NCI-H226 (cell line): ENCODE measurements around the gene PSMD2.

Source experiments
- DNase-seq: peaks from one replicate; pipeline ENCODE4 v3.0.0-alpha.2; 2015

Gene PSMD2

GRCh38 chr3:184283681-184284080 lies 15.4 kb upstream of the PSMD2 start:
- no peak for DNase-seq

DNA sequence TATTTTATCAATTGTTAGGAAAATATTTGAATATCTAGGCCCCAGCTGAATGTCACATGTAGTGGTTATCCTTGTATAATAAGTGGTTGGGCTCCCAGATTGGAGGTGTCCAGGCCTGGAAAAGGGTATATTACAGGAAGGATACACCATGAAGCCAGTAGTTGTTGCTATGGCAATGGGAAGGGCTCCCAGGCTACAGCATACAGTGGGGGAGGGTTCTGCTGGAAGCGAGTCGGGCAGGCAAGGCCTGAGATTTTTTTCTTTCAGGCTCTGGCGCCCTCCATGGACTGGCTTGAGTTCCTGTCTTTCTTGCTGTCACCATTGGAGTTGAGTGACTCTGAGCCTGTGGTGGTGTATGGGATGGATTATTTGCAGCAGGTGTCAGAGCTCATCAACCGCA lies 14.3 kb upstream of the PSMD2 start:
- peak; percentile 58 for DNase-seq

DNA sequence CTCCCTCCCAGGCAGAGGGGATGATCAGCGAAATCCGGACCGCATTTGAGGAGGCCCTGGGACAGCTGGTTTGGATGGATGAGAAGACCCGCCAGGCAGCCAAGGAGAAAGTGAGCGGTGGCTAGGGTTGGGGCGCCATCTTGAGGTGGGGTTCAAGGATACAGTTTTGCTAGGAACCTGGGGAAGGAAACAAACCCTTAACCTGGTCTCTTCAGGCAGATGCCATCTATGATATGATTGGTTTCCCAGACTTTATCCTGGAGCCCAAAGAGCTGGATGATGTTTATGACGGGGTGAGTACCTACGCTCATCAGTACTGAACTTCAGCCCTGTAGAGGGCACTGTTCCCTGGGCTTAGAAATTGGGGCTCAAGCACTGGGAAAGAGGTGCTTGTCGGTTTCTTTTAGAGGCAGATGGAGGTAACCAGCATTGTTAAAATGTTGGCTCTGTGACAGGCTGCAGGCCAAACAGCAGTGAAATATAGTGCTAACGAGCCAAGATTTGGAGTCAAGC lies 9.6 kb upstream of the PSMD2 start:
- peak; percentile 26 for DNase-seq

DNA sequence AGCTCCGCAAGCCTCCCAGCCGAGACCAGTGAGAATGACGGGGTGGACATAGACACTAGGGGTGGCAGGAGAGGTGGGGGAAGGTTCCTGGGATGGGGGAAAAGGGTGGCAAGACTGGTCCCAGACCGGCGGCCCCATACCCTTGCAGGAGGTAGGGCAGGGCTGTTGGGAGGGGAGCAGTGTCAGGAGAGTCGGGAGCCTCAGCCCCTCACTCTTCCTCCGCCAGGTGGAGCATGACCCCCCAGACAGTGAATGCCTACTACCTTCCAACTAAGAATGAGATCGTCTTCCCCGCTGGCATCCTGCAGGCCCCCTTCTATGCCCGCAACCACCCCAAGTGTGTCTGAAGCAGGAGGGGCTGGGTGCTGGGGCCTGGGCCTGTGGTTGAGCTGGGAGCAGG lies 8.7 kb upstream of the PSMD2 start:
- DNase-seq, result no peak

GRCh38 chr3:184291044-184291737 lies 7.8 kb upstream of the PSMD2 start:
- no peak for DNase-seq

DNA sequence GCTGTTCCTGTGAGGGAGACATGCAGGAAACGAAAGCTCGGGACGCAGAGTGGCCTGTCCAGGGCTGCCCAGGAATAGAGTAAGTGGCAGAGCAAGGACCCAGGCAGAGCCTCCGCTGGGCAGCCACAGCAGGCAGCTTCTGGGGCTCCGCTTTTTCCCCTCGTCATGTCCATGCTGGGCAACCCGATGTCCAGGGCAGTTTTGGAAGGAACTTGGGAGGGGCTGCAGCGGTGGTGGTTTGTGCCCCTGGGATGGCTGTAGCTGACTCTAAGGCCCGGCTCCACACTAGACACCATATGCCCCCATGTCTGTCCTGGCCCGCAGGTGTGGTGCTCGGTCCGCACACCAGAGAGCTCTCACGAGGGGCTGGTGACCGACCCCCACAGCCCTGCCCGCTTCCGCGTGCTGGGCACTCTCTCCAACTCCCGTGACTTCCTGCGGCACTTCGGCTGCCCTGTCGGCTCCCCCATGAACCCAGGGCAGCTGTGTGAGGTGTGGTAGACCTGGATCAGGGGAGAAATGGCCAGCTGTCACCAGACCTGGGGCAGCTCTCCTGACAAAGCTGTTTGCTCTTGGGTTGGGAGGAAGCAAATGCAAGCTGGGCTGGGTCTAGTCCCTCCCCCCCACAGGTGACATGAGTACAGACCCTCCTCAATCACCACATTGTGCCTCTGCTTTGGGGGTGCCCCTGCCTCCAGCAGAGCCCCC lies 7.1 kb upstream of the PSMD2 start:
- no peak for DNase-seq

DNA sequence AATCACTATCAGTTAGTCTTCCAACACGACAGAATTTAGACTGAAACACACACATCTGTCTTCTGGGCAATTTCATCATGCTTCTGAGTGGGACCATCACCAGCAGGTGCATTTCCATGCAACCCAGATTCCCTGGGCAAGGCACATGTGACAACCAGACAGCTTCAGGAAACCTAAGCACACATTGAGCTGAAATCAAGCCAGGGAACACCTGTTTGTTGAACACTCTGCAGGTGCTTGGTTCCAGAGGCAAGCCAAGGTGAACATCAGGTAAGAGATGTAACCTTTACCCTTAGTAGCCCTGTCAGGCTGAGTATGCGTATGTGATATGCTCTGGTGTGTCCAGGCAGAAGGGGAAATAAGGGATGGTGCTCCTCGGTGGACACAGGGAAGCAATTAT lies 3.3 kb upstream of the PSMD2 start:
- DNase-seq, result no peak

- no peak for DNase-seq
Measured at GRCh38 chr3:184296616-184297015, 2.4 kb upstream of the PSMD2 start.

- DNase-seq, result no peak
Measured at GRCh38 chr3:184299488-184300377, 692 bp downstream of the PSMD2 start.

- peak; percentile 70 for DNase-seq
Measured at GRCh38 chr3:184300378-184300720, 1.3 kb downstream of the PSMD2 start.

- no peak for DNase-seq
Measured at GRCh38 chr3:184305577-184305976, 6.5 kb downstream of the PSMD2 start.

- no peak for DNase-seq
Measured at GRCh38 chr3:184306341-184306972, 7.4 kb downstream of the PSMD2 start.

- no peak for DNase-seq
Measured at GRCh38 chr3:184307915-184308314, 8.9 kb downstream of the PSMD2 start.

GRCh38 chr3:184308744-184309143 lies 9.7 kb downstream of the PSMD2 start:
- DNase-seq, result no peak

DNA sequence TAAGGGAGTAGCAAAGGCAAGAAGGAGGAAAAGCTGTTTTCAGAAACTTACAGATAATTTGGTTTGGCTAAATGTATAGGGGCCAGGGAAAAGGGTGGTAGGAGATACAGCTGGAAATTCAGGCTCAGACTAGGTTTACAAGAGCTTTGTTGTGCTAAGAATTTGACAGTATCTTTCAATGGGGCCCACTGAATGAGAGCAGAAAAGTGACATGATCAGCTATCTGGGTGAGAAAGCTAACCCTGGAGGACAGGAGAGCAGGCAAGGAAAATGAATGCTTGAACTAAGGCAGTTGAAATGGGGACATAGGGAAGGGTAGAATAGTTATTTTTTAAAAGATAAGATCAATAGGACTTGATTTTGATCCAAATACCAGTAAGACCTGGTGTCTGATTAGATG lies 12.6 kb downstream of the PSMD2 start:
- no peak for DNase-seq

GRCh38 chr3:184314363-184314699 lies 15.3 kb downstream of the PSMD2 start, which contains the start of gene EIF4G1:
EIF4G1 (plus strand) TSS chr3:184314606; CDS start chr3:184315797, 1,191 bp downstream.
- DNase-seq, result peak; percentile 89

GRCh38 chr3:184314700-184315542 lies 15.9 kb downstream of the PSMD2 start:
- DNase-seq, result peak; percentile 64

- no peak for DNase-seq
Measured at GRCh38 chr3:184315543-184315867, 16.5 kb downstream of the PSMD2 start.

- DNase-seq, result no peak
Measured at GRCh38 chr3:184315871-184316661, 17.0 kb downstream of the PSMD2 start.

GRCh38 chr3:184316792-184317191 lies 17.8 kb downstream of the PSMD2 start:
- DNase-seq, result no peak

- no peak for DNase-seq
Measured at GRCh38 chr3:184317201-184317600, 18.2 kb downstream of the PSMD2 start.

GRCh38 chr3:184320104-184320445 lies 21.0 kb downstream of the PSMD2 start:
- peak; percentile 93 for DNase-seq
